GM18502 (cell line): ENCODE results near the gene ABHD16B.
"Not testable (repeated sequence)": the region's sequence is repeated elsewhere in the genome, so short reads cannot be mapped to it uniquely, and the experiment has no call there.

Experiments used
- ATAC-seq: cut with Tn5 transposase; IDR thresholded peaks from one replicate; pipeline ENCODE4 v1.9.1; 2021; ENCODE audit warnings: mild to moderate bottlenecking; ENCODE audit not compliant: unreplicated experiment, poor library complexity

Gene ABHD16B

DNA sequence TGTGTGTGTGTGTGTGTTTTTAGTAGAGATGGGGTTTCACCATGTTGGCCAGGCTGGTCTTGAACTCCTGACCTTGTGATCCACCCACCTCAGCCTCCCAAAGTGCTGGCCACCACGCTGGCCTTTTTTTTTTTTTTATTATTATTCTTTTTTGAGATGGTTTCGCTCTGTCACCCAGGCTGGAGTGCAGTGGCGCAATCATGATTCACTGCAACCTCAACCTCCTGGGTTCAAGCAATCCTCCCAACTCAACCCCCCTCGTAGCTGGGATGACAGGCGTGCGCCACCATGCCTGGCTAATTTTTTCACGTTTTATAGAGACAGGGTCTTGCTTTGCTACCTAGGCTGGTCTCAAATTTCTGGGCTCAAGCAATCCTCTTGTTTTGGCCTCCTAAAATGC, 12.9 kb downstream of the ABHD16B start:
- not testable (repeated sequence) for ATAC-seq

DNA sequence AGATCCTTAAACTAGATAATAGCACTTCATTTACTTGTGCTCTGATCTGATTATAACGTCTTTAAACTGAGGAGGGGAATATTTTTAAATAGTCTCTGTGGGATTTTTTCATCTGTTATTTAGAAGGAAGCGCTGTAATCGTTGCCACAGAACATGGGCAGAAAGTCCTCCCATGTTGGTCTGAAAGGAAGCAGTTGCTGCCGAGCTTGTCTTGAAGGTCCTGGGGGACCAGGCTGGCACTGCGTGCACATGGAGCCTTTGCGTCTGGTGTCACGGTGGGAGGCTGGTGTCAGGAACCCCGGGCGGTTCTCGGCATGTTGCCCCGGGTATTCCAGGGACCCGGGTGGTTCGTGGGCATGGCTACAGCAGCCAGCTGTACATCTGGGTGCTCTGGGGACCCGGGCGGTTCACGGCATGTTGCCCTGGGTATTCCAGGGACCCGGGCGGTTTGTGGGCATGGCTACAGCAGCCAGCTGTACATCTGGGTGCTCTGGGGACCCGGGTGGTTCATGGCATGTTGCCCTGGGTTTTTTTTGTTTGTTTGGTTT, 15.3 kb downstream of the ABHD16B start:
- no peak for ATAC-seq

DNA sequence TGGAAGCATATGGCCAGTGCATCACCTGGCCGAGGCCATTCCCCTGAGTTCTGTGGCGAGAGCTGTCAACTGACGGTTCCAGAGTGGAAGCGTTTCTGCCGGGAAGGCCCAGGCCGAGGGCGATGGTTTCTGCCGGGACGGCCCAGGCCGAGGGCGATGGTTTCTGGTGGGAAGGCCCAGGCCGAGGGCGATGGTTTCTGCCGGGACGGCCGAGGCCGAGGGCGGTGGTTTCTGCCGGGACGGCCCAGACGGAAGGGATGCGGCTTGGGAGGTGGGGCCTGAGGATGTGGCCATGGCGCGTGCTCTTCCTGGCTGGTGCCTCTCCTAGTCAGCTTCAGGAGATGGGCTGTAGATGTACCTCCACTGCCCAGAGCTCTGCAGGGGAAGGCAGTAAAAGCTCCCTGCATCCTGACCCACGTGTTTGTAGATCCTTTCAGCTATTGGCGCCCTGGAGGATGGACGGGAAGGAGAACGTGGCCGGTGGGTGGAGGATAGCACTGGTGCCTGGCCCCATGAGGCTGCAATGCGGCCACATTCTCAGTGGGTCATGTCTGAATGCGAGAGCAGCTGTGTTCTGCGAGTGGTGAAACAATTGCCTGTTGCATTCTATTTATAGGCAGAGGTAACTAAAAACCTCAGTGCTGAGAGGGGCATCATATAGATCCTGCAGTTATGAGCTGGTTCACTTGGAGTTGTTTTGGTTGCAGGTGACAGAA, 16.6 kb downstream of the ABHD16B start:
- ATAC-seq, result no peak

DNA sequence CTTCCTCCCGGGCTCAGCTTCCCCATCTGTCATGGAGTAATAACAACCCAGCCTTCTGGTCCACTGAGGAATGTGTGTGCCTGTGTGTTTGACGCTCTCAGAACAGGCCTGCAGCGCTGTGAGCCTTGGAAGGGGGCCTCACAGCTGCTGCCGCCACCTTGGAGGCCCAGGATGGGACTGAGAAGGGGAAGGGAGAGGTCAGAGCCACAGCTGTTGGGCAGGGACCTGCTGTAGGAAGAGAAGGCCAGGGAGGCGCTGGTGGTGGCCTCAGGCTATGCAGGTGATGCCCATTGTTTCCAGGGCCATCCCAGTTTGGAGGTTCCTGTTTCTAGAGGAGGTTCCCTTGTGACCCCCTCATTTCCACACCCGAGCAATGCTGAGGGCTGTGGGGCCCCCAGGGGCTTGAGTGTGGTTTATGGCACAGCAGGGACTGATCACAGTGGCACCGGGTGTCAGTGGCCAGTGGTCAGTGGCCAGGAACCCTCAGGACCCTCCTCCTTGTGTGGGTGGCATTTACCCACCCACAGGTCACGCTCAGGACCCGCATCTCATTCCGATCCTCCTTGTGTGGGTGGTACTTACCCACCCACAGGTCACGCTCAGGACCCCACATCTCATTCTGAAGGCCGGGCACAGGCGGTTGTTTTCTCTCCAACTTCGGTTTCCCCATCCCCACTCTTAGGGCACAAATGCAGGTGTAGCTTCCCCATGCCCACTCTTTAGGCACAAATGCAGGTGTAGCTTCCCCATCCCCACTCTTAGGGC, 17.8 kb downstream of the ABHD16B start:
- ATAC-seq, result no peak

DNA sequence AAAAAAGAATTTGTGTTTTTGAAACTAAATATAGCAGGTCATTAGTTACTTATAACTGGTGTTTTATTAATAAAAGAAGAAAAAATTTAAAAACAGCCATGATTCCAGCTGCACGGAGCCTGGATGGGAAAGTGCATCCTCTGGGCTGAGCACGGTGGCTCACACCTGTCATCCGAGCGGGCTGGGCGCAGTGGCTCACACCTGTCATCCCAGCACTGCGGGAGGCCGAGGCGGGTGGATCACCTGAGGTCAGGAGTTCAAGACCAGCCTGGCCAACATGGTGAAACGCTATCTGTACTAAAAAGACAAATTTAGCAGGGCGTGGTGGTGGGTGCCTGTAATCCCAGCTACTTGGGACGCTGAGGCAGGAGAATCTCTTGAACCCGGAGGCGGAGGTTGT, 19.6 kb downstream of the ABHD16B start:
- ATAC-seq, result not testable (repeated sequence)

GRCh38 chr20:63881451-63882226, 20.3 kb downstream of the ABHD16B start:
- no peak for ATAC-seq

- ATAC-seq, result no peak
Observed at GRCh38 chr20:63882257-63883200, 21.2 kb downstream of the ABHD16B start.

DNA sequence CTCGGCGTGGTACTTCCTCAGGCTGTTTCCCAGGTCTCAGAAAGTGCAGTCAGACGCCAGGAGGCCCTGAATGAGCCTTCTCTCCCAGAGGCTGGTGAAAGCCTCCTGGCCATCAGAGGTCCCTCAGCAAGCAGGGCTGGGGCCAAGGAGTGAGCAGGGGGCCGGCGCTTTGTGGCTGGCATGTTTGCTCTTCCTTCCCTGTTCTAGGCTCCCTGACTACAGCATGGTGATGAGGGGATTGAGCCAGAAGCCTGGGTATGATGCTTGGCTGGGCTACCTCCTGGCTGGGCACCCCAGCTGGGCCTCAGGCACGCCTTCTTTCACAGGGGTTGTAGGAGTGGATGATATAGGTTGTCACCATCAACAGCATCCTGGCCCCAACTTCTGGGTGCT, 21.9 kb downstream of the ABHD16B start:
- no peak for ATAC-seq

GRCh38 chr20:63884506-63885263, 23.4 kb downstream of the ABHD16B start:
- no peak for ATAC-seq

- no peak for ATAC-seq
Observed at GRCh38 chr20:63885264-63886053, 24.2 kb downstream of the ABHD16B start.

GRCh38 chr20:63886054-63886419, 24.7 kb downstream of the ABHD16B start:
- ATAC-seq, result no peak

DNA sequence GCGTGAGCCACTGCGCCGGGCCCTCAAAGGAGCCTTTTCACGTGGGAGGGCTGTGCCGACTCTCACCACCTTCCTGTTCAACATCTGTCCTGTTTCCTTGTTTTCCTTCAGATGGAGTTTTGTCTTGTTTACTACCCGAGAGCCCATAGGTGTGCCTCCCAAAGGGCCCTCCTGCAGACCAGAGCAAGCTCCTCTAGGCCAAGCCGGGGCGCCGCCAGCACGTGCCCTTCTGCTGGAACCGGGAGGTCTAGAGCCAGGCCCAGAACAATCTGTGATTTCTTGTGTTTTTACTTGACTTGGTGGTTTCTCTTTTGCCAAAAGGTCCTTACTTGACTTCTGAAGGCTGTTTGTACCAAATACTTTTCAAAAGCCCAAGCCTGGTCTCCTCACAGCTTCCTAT, 25.6 kb downstream of the ABHD16B start:
- ATAC-seq, result no peak

DNA sequence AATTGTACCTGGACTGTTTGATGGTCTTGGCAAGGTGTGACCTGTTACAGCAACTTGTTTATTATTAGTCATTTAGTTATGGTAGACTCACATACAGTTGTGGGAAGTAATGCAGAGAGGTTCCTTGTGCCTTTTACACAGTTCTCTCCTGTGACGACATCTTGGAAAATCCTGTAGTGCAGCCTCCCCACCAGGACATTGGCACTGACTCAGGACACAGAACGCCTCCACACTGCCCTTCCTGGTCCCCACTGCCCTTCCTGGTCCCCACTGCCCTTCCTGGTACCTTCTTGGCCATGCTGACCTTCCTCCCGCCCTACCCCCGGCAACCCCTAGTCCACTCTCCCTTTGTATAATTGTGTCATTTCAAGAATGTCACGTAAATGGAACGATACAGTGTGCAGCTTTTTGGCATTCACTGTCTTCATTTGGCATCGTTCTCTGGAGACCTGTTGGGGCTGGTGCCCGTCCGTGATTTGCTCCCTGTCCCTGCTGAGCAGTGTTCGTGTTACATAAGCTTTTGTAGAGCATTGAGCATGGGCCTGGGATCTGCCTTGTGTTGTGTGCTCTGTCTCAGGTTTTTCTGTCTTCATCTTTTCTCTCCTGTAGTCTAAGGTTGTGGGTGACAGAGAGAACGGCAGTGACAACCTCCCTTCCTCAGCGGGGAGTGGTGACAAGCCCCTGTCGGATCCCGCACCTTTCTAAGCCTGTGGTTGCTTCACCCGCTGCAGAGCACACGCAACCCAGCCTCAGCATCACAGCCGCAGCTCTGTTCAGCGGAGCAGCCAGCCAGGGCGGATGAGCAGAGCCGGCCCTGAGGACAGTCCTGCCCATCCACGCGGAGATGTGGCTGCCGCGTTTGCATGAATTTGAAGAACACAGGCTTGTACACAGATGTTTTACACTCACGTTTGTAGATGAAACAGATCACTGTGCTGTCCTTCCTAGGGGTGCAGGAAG, 28.2 kb downstream of the ABHD16B start:
- ATAC-seq, result no peak

DNA sequence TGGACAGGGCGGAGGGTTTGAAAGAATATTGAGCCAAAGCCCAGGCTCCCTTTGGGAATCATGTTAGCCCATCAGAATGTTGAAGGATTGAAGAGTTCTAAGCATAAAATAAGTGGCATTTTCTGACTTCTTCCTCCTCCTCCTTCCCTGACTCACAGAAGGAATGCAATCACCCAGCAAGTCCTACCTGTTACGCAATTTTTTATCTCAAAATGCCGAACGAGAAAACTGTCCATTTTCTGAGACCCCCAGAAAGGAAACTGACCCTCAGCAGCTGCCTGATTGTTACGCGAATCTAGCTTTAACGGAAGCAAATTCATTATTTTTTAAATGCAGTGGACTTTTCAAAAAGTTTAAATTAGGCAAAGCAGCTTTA, 28.9 kb downstream of the ABHD16B start:
- no peak for ATAC-seq

DNA sequence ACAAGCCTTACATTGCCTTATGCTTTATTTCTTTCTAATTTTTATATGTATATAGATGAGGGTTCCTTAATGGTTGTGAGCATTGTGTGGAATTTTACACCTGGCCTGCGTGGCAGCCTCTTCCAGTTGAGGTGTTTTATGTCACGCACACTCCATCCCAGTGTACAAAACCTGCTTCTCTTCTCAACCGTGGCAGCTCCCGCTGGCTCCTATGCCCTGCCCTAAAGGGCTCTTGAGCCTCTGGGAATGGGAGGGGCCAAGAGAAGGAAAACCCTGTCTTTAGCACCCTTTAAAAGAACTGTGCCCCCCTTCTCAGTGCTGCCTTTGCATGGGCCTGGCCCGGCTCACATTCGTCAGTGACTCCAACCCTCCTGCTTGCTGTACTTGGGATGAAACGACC, 29.3 kb downstream of the ABHD16B start:
- ATAC-seq, result no peak

- no peak for ATAC-seq
Observed at GRCh38 chr20:63891061-63892002, 30.0 kb downstream of the ABHD16B start.
